CD1c-positive myeloid dendritic cell (primary cell): ENCODE data around the gene PLRG1.

Source experiments
- DNase-seq: peaks from one replicate; pipeline ENCODE4 v3.0.0-alpha.2; 2016; ENCODE audit errors: extremely low spot score

Gene PLRG1

GRCh38 chr4:154574311-154574710, 24.1 kb upstream of the PLRG1 start:
- no peak for DNase-seq

- DNase-seq = no peak
Measured at GRCh38 chr4:154573190-154573870, 23.1 kb upstream of the PLRG1 start.

GRCh38 chr4:154569584-154569983, 19.4 kb upstream of the PLRG1 start:
- DNase-seq = no peak

GRCh38 chr4:154569028-154569427, 18.8 kb upstream of the PLRG1 start:
- no peak for DNase-seq

- no peak for DNase-seq
Measured at GRCh38 chr4:154566639-154567204, 16.5 kb upstream of the PLRG1 start.

GRCh38 chr4:154565704-154566103, 15.5 kb upstream of the PLRG1 start:
- no peak for DNase-seq

GRCh38 chr4:154564311-154564710, 14.1 kb upstream of the PLRG1 start:
- no peak for DNase-seq

- DNase-seq = no peak
Measured at GRCh38 chr4:154562697-154563254, 12.6 kb upstream of the PLRG1 start, which contains the start of gene FGB. Gene FGB (plus strand): TSS chr4:154563011. CDS start chr4:154563019, 8 bp downstream.

- no peak for DNase-seq
Measured at GRCh38 chr4:154560824-154561231, 10.6 kb upstream of the PLRG1 start.

- no peak for DNase-seq
Measured at GRCh38 chr4:154560419-154560801, 10.2 kb upstream of the PLRG1 start.

- no peak for DNase-seq
Measured at GRCh38 chr4:154559494-154560418, 9.6 kb upstream of the PLRG1 start.

- no peak for DNase-seq
Measured at GRCh38 chr4:154559141-154559493, 8.9 kb upstream of the PLRG1 start.

GRCh38 chr4:154551872-154552686, 1.9 kb upstream of the PLRG1 start:
- DNase-seq = peak; percentile 79

GRCh38 chr4:154545689-154546088, 4.5 kb downstream of the PLRG1 start:
- DNase-seq = no peak

- DNase-seq = no peak
Measured at GRCh38 chr4:154542271-154542879, 7.8 kb downstream of the PLRG1 start.

- no peak for DNase-seq
Measured at GRCh38 chr4:154534296-154534695, 15.9 kb downstream of the PLRG1 start.

GRCh38 chr4:154529728-154530519, 20.3 kb downstream of the PLRG1 start:
- DNase-seq = no peak

- peak; percentile 9 for DNase-seq
Measured at GRCh38 chr4:154528869-154529268, 21.3 kb downstream of the PLRG1 start.

GRCh38 chr4:154527308-154527707, 22.9 kb downstream of the PLRG1 start:
- DNase-seq = no peak

- DNase-seq = no peak
Measured at GRCh38 chr4:154526151-154526550, 24.0 kb downstream of the PLRG1 start.
